Osteocyte (in vitro differentiated cells): ENCODE data around the gene MRTFA. TPM values are rescaled to one million over a fixed set of nuclear protein-coding genes. Genes with fewer than 3 reads are reported as not detected.
A peak's percentile ranks its signal among the peaks of the same experiment; 100 is the strongest.

Experiments used
- DNase-seq: peaks from one replicate; pipeline ENCODE4 v3.0.0; 2021; ENCODE audit warnings: mixed read lengths; ENCODE audit not compliant: unreplicated experiment; ENCODE audit errors: extremely low spot score
- H3K27ac Mint-ChIP-seq: one replicate; pipeline ENCODE4 v1.8.0; 2021; ENCODE audit warnings: mild to moderate bottlenecking, mixed read lengths; ENCODE audit not compliant: unreplicated experiment
- H3K27me3 Mint-ChIP-seq: one replicate; pipeline ENCODE4 v1.8.0; 2021; ENCODE audit warnings: mixed read lengths; ENCODE audit not compliant: unreplicated experiment
- H3K36me3 Mint-ChIP-seq: one replicate; pipeline ENCODE4 v1.8.0; 2021; ENCODE audit warnings: mixed read lengths; ENCODE audit not compliant: unreplicated experiment
- H3K4me1 Mint-ChIP-seq: one replicate; pipeline ENCODE4 v1.8.0; 2021; ENCODE audit warnings: mixed read lengths; ENCODE audit not compliant: unreplicated experiment
- H3K4me3 Mint-ChIP-seq: one replicate; pipeline ENCODE4 v1.8.0; 2021; ENCODE audit warnings: mild to moderate bottlenecking, moderate library complexity, mixed read lengths; ENCODE audit not compliant: unreplicated experiment
- H3K9me3 Mint-ChIP-seq: one replicate; pipeline ENCODE4 v1.8.0; 2021; ENCODE audit warnings: mixed read lengths; ENCODE audit not compliant: unreplicated experiment
- CTCF ChIP-seq: fragments of 200-600 bp; sonication (generic); IDR thresholded peaks from 2 replicates; pipeline ENCODE4 v1.5.0; 2021; ENCODE audit warnings: antibody characterized with exemption, mild to moderate bottlenecking, moderate library complexity
- total RNA-seq: library from RNA; stranded (reverse); gene quantifications from 2 replicates; pipeline ENCODE4 v1.2.1, GENCODE V29; 2021

The MRTFA gene
- total RNA-seq, 1 donor from 2014 or later = 59.0 TPM

- peaks cover 5% of the 10 kb centered on the region for H3K4me1 Mint-ChIP-seq
- H3K27me3 Mint-ChIP-seq = no peaks in the 10 kb centered on the region
- peaks cover 15% of the 10 kb centered on the region for H3K36me3 Mint-ChIP-seq
- no peak overlapping the region for H3K4me3 Mint-ChIP-seq
- TF ChIP-seq CTCF = no peak
- DNase-seq = no peak
- no peaks in the 10 kb centered on the region for H3K9me3 Mint-ChIP-seq
- H3K27ac Mint-ChIP-seq = peak overlapping the region; percentile 15
Measured at GRCh38 chr22:40462195-40462984, 174.1 kb downstream of the MRTFA start.

GRCh38 chr22:40453671-40454070 is 182.8 kb downstream of the MRTFA start:
- peaks cover 3% of the 10 kb centered on the region for H3K36me3 Mint-ChIP-seq
- peak overlapping the region; percentile 14 for H3K27ac Mint-ChIP-seq
- peaks cover 33% of the 10 kb centered on the region for H3K4me1 Mint-ChIP-seq
- no peak overlapping the region for H3K4me3 Mint-ChIP-seq
- no peak for TF ChIP-seq CTCF
- H3K27me3 Mint-ChIP-seq = no peaks in the 10 kb centered on the region
- no peaks in the 10 kb centered on the region for H3K9me3 Mint-ChIP-seq
- no peak for DNase-seq

GRCh38 chr22:40452730-40453487 is 183.6 kb downstream of the MRTFA start:
- no peak for DNase-seq
- Mint-ChIP-seq H3K9me3 (no peaks in the 10 kb centered on the region), H3K36me3 (no peaks in the 10 kb centered on the region), H3K27me3 (no peaks in the 10 kb centered on the region), H3K4me1 (peaks cover 39% of the 10 kb centered on the region), H3K4me3 (no peak overlapping the region), H3K27ac (peak overlapping the region; percentile 27)
- TF ChIP-seq CTCF = no peak

- no peak overlapping the region for H3K27ac Mint-ChIP-seq
- TF ChIP-seq CTCF = no peak
- H3K9me3 Mint-ChIP-seq = no peaks in the 10 kb centered on the region
- no peak for DNase-seq
- no peak overlapping the region for H3K4me3 Mint-ChIP-seq
- H3K4me1 Mint-ChIP-seq = peaks cover 53% of the 10 kb centered on the region
- no peaks in the 10 kb centered on the region for H3K36me3 Mint-ChIP-seq
- no peaks in the 10 kb centered on the region for H3K27me3 Mint-ChIP-seq
Measured at GRCh38 chr22:40451210-40451609, 185.3 kb downstream of the MRTFA start.

- Mint-ChIP-seq H3K27ac (no peak overlapping the region), H3K4me1 (peaks cover 55% of the 10 kb centered on the region), H3K36me3 (no peaks in the 10 kb centered on the region), H3K27me3 (no peaks in the 10 kb centered on the region), H3K4me3 (no peak overlapping the region), H3K9me3 (no peaks in the 10 kb centered on the region)
- no peak for DNase-seq
- TF ChIP-seq CTCF = no peak
Measured at GRCh38 chr22:40450616-40451015, 185.9 kb downstream of the MRTFA start.
